GM12878 (cell line): ENCODE measurements around the gene CGREF1. TPM values are rescaled to one million over a fixed set of nuclear protein-coding genes. Genes with fewer than 3 reads are reported as not detected.

Experiments
- ATAC-seq: fragments of 200-7000 bp; cut with Tn5 transposase; 3 replicates; pipeline ENCODE4 v1.9.1; 2020; ENCODE audit warnings: mild to moderate bottlenecking, moderate library complexity
- BruUV-seq: library from RNA; stranded (reverse); fragments of 400-500 nt; replicated peaks from 2 replicates; lab custom pipeline; 2021; lab: Mats Ljungman, UMichigan
- CTCF ChIA-PET: fragments of 300-600 bp; sonication (Branson Sonifier 250); formaldehyde crosslinking; extraction: SDS; loops from one replicate; lab custom pipeline; 2021; ENCODE audit warnings: inconsistent platforms; lab: Yijun Ruan, JAX
- POLR2A ChIA-PET: fragments of 350-600 bp; formaldehyde crosslinking; extraction: SDS; loops from one replicate; lab custom pipeline; 2021; ENCODE audit warnings: inconsistent platforms; lab: Charles Lee
- RAD21 ChIA-PET: fragments of 300-600 bp; sonication (Branson Sonifier 250); formaldehyde crosslinking; loops from one replicate; lab custom pipeline; 2023; ENCODE audit warnings: antibody characterized with exemption; ENCODE audit not compliant: unreplicated experiment; lab: Charles Lee
- SMC1A ChIA-PET: fragments of 300-600 bp; sonication (Branson Sonifier 250); formaldehyde crosslinking; loops from one replicate; lab custom pipeline; 2023; ENCODE audit not compliant: unreplicated experiment, uncharacterized antibody; lab: Charles Lee
- DNase-seq: peaks from one replicate; pipeline ENCODE4 v3.0.0-alpha.2; 2011; ENCODE audit warnings: low read depth, low spot score
- FAIRE-seq: peaks from 3 replicates; lab custom pipeline; 2011; peaks lifted over from hg19 to GRCh38; lab: Jason Lieb, UNC
- H2AFZ ChIP-seq: 2 replicates; pipeline ENCODE4 v1.6.0; 2011; ENCODE audit warnings: low read depth, low read length, control low read depth; ENCODE audit not compliant: control insufficient read depth
- H3K27ac ChIP-seq: 2 replicates; pipeline ENCODE4 v1.5.1; 2011; ENCODE audit warnings: control low read depth; ENCODE audit not compliant: control insufficient read depth, insufficient read depth
- H3K27me3 ChIP-seq, 2 experiments: replicated peaks in 1 of 2; 2 replicates each; pipeline versions ENCODE4 v1.6.0 to v1.6.1; 2011; ENCODE audit warnings: low read length in 1 of 2; ENCODE audit not compliant: control insufficient read depth in 2 of 2, insufficient read depth in 2 of 2
- H3K36me3 ChIP-seq, 2 experiments: 2 replicates each; pipeline ENCODE4 v1.5.1; 2011; ENCODE audit warnings: low read length in 1 of 2; ENCODE audit not compliant: control insufficient read depth in 2 of 2, insufficient read depth in 2 of 2
- H3K4me1 ChIP-seq: 2 replicates; pipeline ENCODE4 v1.6.1; 2011; ENCODE audit warnings: mild to moderate bottlenecking, low read length, moderate library complexity, mixed read lengths; ENCODE audit not compliant: control insufficient read depth, insufficient read depth
- H3K4me2 ChIP-seq: 2 replicates; pipeline ENCODE4 v1.6.0; 2011; ENCODE audit warnings: control low read depth; ENCODE audit not compliant: control insufficient read depth, insufficient read depth
- H3K4me3 ChIP-seq: fragments of 200-600 bp; sonication (generic); 2 replicates; pipeline ENCODE4 v1.5.1; 2016
- H3K79me2 ChIP-seq: 2 replicates; pipeline ENCODE4 v1.6.0; 2011; ENCODE audit warnings: low read length; ENCODE audit not compliant: control insufficient read depth, insufficient read depth
- H3K9ac ChIP-seq: 2 replicates; pipeline ENCODE4 v1.8.0; 2011; ENCODE audit warnings: low read length, control low read depth, mixed read lengths; ENCODE audit not compliant: control insufficient read depth, insufficient read depth
- H3K9me3 ChIP-seq: replicated peaks from 3 replicates; pipeline ENCODE4 v1.5.1; 2011; ENCODE audit warnings: mild to moderate bottlenecking, low read length; ENCODE audit not compliant: control insufficient read depth, insufficient read depth
- H4K20me1 ChIP-seq: 2 replicates; pipeline ENCODE4 v1.6.0; 2011; ENCODE audit not compliant: control insufficient read depth, insufficient read depth
- BHLHE40 ChIP-seq, 2 experiments: fragments of 450-650 bp in 1 of 2; IDR thresholded peaks; 2 replicates each; pipeline ENCODE4 v1.6.1; 2011 to 2017; ENCODE audit warnings: low read depth in 2 of 2, borderline replicate concordance in 1 of 2, improper control_type of control experiment in 1 of 2, low read length in 1 of 2, mild to moderate bottlenecking in 1 of 2
- DPF2 ChIP-seq: fragments of 450-650 bp; IDR thresholded peaks from 2 replicates; pipeline ENCODE4 v1.6.1; 2017; ENCODE audit warnings: mild to moderate bottlenecking
- E4F1 ChIP-seq: fragments of 450-650 bp; IDR thresholded peaks from 2 replicates; pipeline ENCODE4 v1.6.1; 2018; ENCODE audit warnings: borderline replicate concordance, mild to moderate bottlenecking; ENCODE audit not compliant: partially characterized antibody
- NKRF ChIP-seq: fragments of 450-650 bp; conservative IDR thresholded peaks from 2 replicates; pipeline ENCODE4 v1.6.1; 2017; ENCODE audit warnings: mild to moderate bottlenecking, moderate library complexity
- NR2C1 ChIP-seq: fragments of 450-650 bp; IDR thresholded peaks from 2 replicates; pipeline ENCODE4 v1.6.1; 2017; ENCODE audit warnings: antibody characterized with exemption, mild to moderate bottlenecking, moderate library complexity
- PKNOX1 ChIP-seq: fragments of 450-650 bp; IDR thresholded peaks from 2 replicates; pipeline ENCODE4 v1.6.1; 2016; ENCODE audit warnings: mild to moderate bottlenecking
- POLR2A ChIP-seq: IDR thresholded peaks from 2 replicates; pipeline ENCODE4 v1.6.1; 2011; ENCODE audit warnings: low read depth, mild to moderate bottlenecking, low read length
- SUZ12 ChIP-seq: fragments of 200-600 bp; sonication (generic); IDR thresholded peaks from one replicate; pipeline ENCODE4 v1.6.1; 2018; ENCODE audit warnings: antibody characterized with exemption, mild to moderate bottlenecking; ENCODE audit not compliant: unreplicated experiment
- TCF12 ChIP-seq: IDR thresholded peaks from 2 replicates; pipeline ENCODE4 v1.6.1; 2011; ENCODE audit warnings: low read depth, mild to moderate bottlenecking, low read length
- TCF7 ChIP-seq: IDR thresholded peaks from 2 replicates; pipeline ENCODE4 v1.6.1; 2014; ENCODE audit warnings: antibody characterized with exemption, borderline replicate concordance
- USF1 ChIP-seq: IDR thresholded peaks from 2 replicates; pipeline ENCODE4 v1.6.1; 2011; ENCODE audit warnings: borderline replicate concordance, low read depth, mild to moderate bottlenecking, moderate library complexity, mixed read lengths, low read length; ENCODE audit not compliant: insufficient read depth; ENCODE audit errors: extremely low read length
- YBX1 ChIP-seq: fragments of 450-650 bp; IDR thresholded peaks from 2 replicates; pipeline ENCODE4 v1.6.1; 2016; ENCODE audit warnings: antibody characterized with exemption
- WGBS: methylation state at CpG from one replicate; pipeline ENCODE4 v1.1.6; 2016; ENCODE audit warnings: low lambda C conversion rate; ENCODE audit not compliant: insufficient replicate concordance, insufficient coverage; ENCODE audit errors: missing lambda C conversion rate; 5-methylcytosine and 5-hydroxymethylcytosine counted together
- in situ Hi-C: fragments of 300-500 bp; cut with MboI; formaldehyde crosslinking; loops from 9 replicates; pipeline ENCODE4 v1.14.3; 2018; ENCODE audit warnings: mixed read lengths
- intact Hi-C: fragments of 100-400 bp; cut with micrococcal nuclease; formaldehyde crosslinking; loops from one replicate; pipeline ENCODE4 v1.14.2; 2022; ENCODE audit not compliant: unreplicated experiment
- polyA plus RNA-seq, 11 experiments: library from polyadenylated mRNA; depleted of rRNA in 4 of 11; unstranded in 6 of 11; stranded (reverse) in 5 of 11; fragments of >200 nt; fragmentation: Nextera tagmentation in 4 of 11; fragmentation: Illumina TruSeq in 1 of 11; extraction: Ambion mirVana in 4 of 11; extraction: Trizol in 1 of 11; gene quantifications; 1 replicate in 1 of 11; 2 replicates in 10 of 11; pipeline versions ENCODE4 v1.2.1 to v1.2.3, GENCODE V29; 2011 to 2016; ENCODE audit warnings: inconsistent platforms in 2 of 11, missing spikeins in 2 of 11, low read depth in 1 of 11
- total RNA-seq, 4 experiments: library from RNA; depleted of rRNA in 3 of 4; stranded (reverse); fragments of >200 nt in 3 of 4; fragmentation: Illumina TruSeq in 1 of 4; extraction: Trizol in 1 of 4; gene quantifications; 2 replicates each; pipeline versions ENCODE4 v1.2.1 to v1.2.3, GENCODE V29; 2013 to 2021

CGREF1 gene
- total and polyA plus RNA-seq, 10 of the 15 experiments (the other 5 are each of a cell fraction or from before 2014, with no cell fraction given): 0.06 to 0.21 TPM; not detected in 8

- no peak for TF ChIP-seq USF1
- TF ChIP-seq TCF12: peak; percentile 90
- TF ChIP-seq PKNOX1: no peak
Observed at GRCh38 chr2:27086724-27087593, 32.0 kb downstream of the CGREF1 start, which contains the start of gene KHK (continued).

- in situ Hi-C loops: loop anchor here (10.0 kb wide), 1 partner anchor 121 kb away; no protein-coding TSS in a partner anchor
- no peak for TF ChIP-seq SUZ12
- peak; percentile 57 for TF ChIP-seq NKRF
- TF ChIP-seq YBX1: no peak
- peak; percentile 19; the same call in 1 of the 2 replicates for TF ChIP-seq DPF2
- no peak for TF ChIP-seq TCF7
- TF ChIP-seq E4F1: no peak
- TF ChIP-seq POLR2A: peak; percentile 80
- peak; percentile 98 to 100 for TF ChIP-seq BHLHE40 (IDR thresholded peaks at IDR 0.05; ENCODE audit: borderline replicate concordance in 1 of 2, low read depth in 2 of 2, low read length in 1 of 2)
- no peak for TF ChIP-seq NR2C1
Observed at GRCh38 chr2:27086090-27086723, 32.7 kb downstream of the CGREF1 start.

More at GRCh38 chr2:27086090-27086723, 32.7 kb downstream of the CGREF1 start:
- under 1% methylated on average over 40 of the region's 81 CpGs for WGBS
- H3K27ac ChIP-seq: peak overlapping the region; percentile 67
- ChIA-PET RAD21 (interaction anchor here (0.5 to 2.5 kb wide), 13 partner anchors 12 to 194 kb away, joined by 3 to 14 read pairs (median 4); partner anchors contain the start of genes AGBL5, MAPRE3 and OST4), POLR2A (interaction anchor here (1.1 to 3.4 kb wide), 3 partner anchors 15 to 124 kb away, joined by 3 to 12 read pairs (median 3); partner anchors contain the start of genes AGBL5 and OST4), CTCF (interaction anchor here (0.5 to 8.6 kb wide), 16 partner anchors 11 to 195 kb away, joined by 3 to 85 read pairs (median 5); partner anchors contain the start of genes AGBL5, MAPRE3, OST4 and PRR30), SMC1A (interaction anchor here (2.1 kb wide), 1 partner anchor 35 kb away, joined by 7 read pairs; the partner anchor contains the start of gene AGBL5)
- H3K4me2 ChIP-seq: peak overlapping the region; percentile 99
- BruUV-seq: TSS peak; percentile 84
- peaks cover 19% of the 10 kb centered on the region for H3K4me1 ChIP-seq
- peak; percentile 73 for DNase-seq
- no peaks in the 10 kb centered on the region for H3K79me2 ChIP-seq
- intact Hi-C loops: loop anchor here (1.0 kb wide), 2 partner anchors 36 to 125 kb away; no protein-coding TSS in a partner anchor
- peak overlapping the region; percentile 85 for H3K4me3 ChIP-seq
- peak overlapping the region; percentile 88 for H2AFZ ChIP-seq
- no peaks in the 10 kb centered on the region for H3K36me3 ChIP-seq
- peak; percentile 92 for ATAC-seq
- peak; percentile 95 for FAIRE-seq
- H4K20me1 ChIP-seq: no peaks in the 10 kb centered on the region
- H3K9me3 ChIP-seq: no peaks in the 10 kb centered on the region
- no peaks in the 10 kb centered on the region for H3K27me3 ChIP-seq
- peak overlapping the region; percentile 77 for H3K9ac ChIP-seq
